AG10803 (cell line): ENCODE measurements around the gene PHLDA3.
"Not testable (repeated sequence)": the region's sequence is repeated elsewhere in the genome, so short reads cannot be mapped to it uniquely, and the experiment has no call there.

Experiments used
- DNase-seq: peaks from one replicate; pipeline ENCODE4 v3.0.0; 2010; ENCODE audit warnings: low read depth
- H3K4me3 ChIP-seq: 2 replicates; pipeline ENCODE4 v1.5.1; 2011; ENCODE audit warnings: mild to moderate bottlenecking, low read length, control low read depth
- CTCF ChIP-seq: conservative IDR thresholded peaks from 2 replicates; pipeline ENCODE4 v1.5.1; 2011; ENCODE audit warnings: mild to moderate bottlenecking, low read length, control low read depth, inconsistent platforms

PHLDA3 gene

GRCh38 chr1:201476670-201477344, 7.8 kb upstream of the PHLDA3 start:
- TF ChIP-seq CTCF: no peak
- DNase-seq: peak; percentile 47
- H3K4me3 ChIP-seq: no peak overlapping the region

GRCh38 chr1:201475915-201476669, 7.1 kb upstream of the PHLDA3 start:
- no peak overlapping the region for H3K4me3 ChIP-seq
- DNase-seq: no peak
- TF ChIP-seq CTCF: no peak

- no peak for TF ChIP-seq CTCF
- peak; percentile 45 for DNase-seq
- no peak overlapping the region for H3K4me3 ChIP-seq
Observed at GRCh38 chr1:201475130-201475529, 6.1 kb upstream of the PHLDA3 start.

- DNase-seq: no peak
- TF ChIP-seq CTCF: no peak
- no peak overlapping the region for H3K4me3 ChIP-seq
Observed at GRCh38 chr1:201473296-201473695, 4.3 kb upstream of the PHLDA3 start.

- DNase-seq, H3K4me3 ChIP-seq: not testable (repeated sequence)
Observed at GRCh38 chr1:201472321-201472720, 3.3 kb upstream of the PHLDA3 start.

GRCh38 chr1:201471772-201472171, 2.8 kb upstream of the PHLDA3 start:
- no peak overlapping the region for H3K4me3 ChIP-seq
- peak; percentile 89 for DNase-seq
- TF ChIP-seq CTCF: no peak

- no peak overlapping the region for H3K4me3 ChIP-seq
- no peak for DNase-seq
- no peak for TF ChIP-seq CTCF
Observed at GRCh38 chr1:201470581-201470980, 1.6 kb upstream of the PHLDA3 start.
